Neural progenitor cell (in vitro differentiated cells): ENCODE measurements around the gene DHX15. TPM values are rescaled to one million over a fixed set of nuclear protein-coding genes. Genes with fewer than 3 reads are reported as not detected.

Source experiments
- DNase-seq: peaks from one replicate; pipeline ENCODE4 v3.0.0-alpha.2; 2016; ENCODE audit warnings: low spot score
- H2AFZ ChIP-seq: fragments of 200-600 bp; sonication (generic); replicated peaks from 2 replicates; pipeline ENCODE4 v1.6.1; 2016; ENCODE audit warnings: antibody characterized with exemption
- H3F3A ChIP-seq: fragments of 200-600 bp; sonication (generic); 2 replicates; pipeline ENCODE4 v1.6.1; 2016; ENCODE audit warnings: antibody characterized with exemption, low read depth
- H3K27ac ChIP-seq: fragments of 200-600 bp; sonication (generic); 2 replicates; pipeline ENCODE4 v1.5.1; 2016; ENCODE audit warnings: mild to moderate bottlenecking
- H3K27me3 ChIP-seq: fragments of 200-600 bp; sonication (generic); 2 replicates; pipeline ENCODE4 v1.6.1; 2016; ENCODE audit warnings: mild to moderate bottlenecking, moderate library complexity
- H3K36me3 ChIP-seq: fragments of 200-600 bp; sonication (generic); 2 replicates; pipeline ENCODE4 v1.5.1; 2016
- H3K4me1 ChIP-seq: fragments of 200-600 bp; sonication (generic); 2 replicates; pipeline ENCODE4 v1.6.1; 2016; ENCODE audit warnings: mixed run types
- H3K4me2 ChIP-seq: fragments of 200-600 bp; sonication (generic); 2 replicates; pipeline ENCODE4 v1.6.1; 2016
- H3K4me3 ChIP-seq: fragments of 200-600 bp; sonication (generic); 2 replicates; pipeline ENCODE4 v1.5.1; 2016
- H3K79me2 ChIP-seq: fragments of 200-600 bp; sonication (generic); 2 replicates; pipeline ENCODE4 v1.6.1; 2016; ENCODE audit warnings: low read depth
- H3K9ac ChIP-seq: fragments of 200-600 bp; sonication (generic); 2 replicates; pipeline ENCODE4 v1.6.1; 2016
- H3K9me3 ChIP-seq: fragments of 200-600 bp; sonication (generic); 2 replicates; pipeline ENCODE4 v1.5.1; 2016; ENCODE audit warnings: low read depth
- H4K20me1 ChIP-seq: fragments of 200-600 bp; sonication (generic); 2 replicates; pipeline ENCODE4 v1.6.1; 2016; ENCODE audit warnings: low read depth
- H3K27ac Mint-ChIP-seq: 3 replicates; pipeline ENCODE4 v1.8.0; 2021; ENCODE audit warnings: mixed read lengths
- H3K27me3 Mint-ChIP-seq: 2 replicates; pipeline ENCODE4 v1.8.0; 2022; ENCODE audit warnings: low read depth, mild to moderate bottlenecking, inconsistent platforms, moderate library complexity, mixed read lengths; ENCODE audit not compliant: insufficient read depth
- H3K36me3 Mint-ChIP-seq: 3 replicates; pipeline ENCODE4 v1.8.0; 2021; ENCODE audit warnings: mixed read lengths
- H3K4me1 Mint-ChIP-seq: 3 replicates; pipeline ENCODE4 v1.8.0; 2021; ENCODE audit warnings: mixed read lengths
- H3K4me3 Mint-ChIP-seq: 3 replicates; pipeline ENCODE4 v1.8.0; 2021; ENCODE audit warnings: mild to moderate bottlenecking, moderate library complexity, mixed read lengths
- H3K9me3 Mint-ChIP-seq: 3 replicates; pipeline ENCODE4 v1.8.0; 2020; ENCODE audit warnings: mixed read lengths
- EZH2 ChIP-seq: fragments of 200-600 bp; sonication (generic); IDR thresholded peaks from 2 replicates; pipeline ENCODE4 v1.6.1; 2017; ENCODE audit warnings: antibody characterized with exemption, mild to moderate bottlenecking, moderate library complexity
- EZH2phosphoT487 ChIP-seq: fragments of 200-600 bp; sonication (generic); IDR thresholded peaks from 2 replicates; pipeline ENCODE4 v1.6.1; 2017; ENCODE audit warnings: antibody characterized with exemption
- total RNA-seq: library from RNA; depleted of rRNA; stranded (reverse); fragments of >200 nt; gene quantifications from 2 replicates; pipeline ENCODE4 v1.2.3, GENCODE V29; 2015; ENCODE audit warnings: low replicate concordance
- TF ChIP-seq, protein P1 (sequence below): fragments of 200-600 bp; sonication (generic); IDR thresholded peaks from 2 replicates; pipeline ENCODE4 v1.5.1; 2017; ENCODE audit warnings: antibody characterized with exemption, mild to moderate bottlenecking

DHX15 gene
- total RNA-seq, 1 donor from 2014 or later = 410 TPM

GRCh38 chr4:24514808-24515207 is 69.5 kb downstream of the DHX15 start:
- no peak for DNase-seq
- H3K27ac Mint-ChIP-seq = no peak overlapping the region
- no peak overlapping the region for H3K4me2 ChIP-seq

GRCh38 chr4:24513718-24514117 is 70.6 kb downstream of the DHX15 start:
- H3K27me3 ChIP-seq = no peaks in the 10 kb centered on the region
- no peak overlapping the region for H3K27ac Mint-ChIP-seq

More at GRCh38 chr4:24514808-24515207, 69.5 kb downstream of the DHX15 start:
- peaks cover 34% of the 10 kb centered on the region for H3F3A ChIP-seq
- H3K27ac ChIP-seq = peak overlapping the region; percentile 6
- no peaks in the 10 kb centered on the region for H3K36me3 ChIP-seq
- no peaks in the 10 kb centered on the region for H3K9me3 Mint-ChIP-seq
- H3K4me3 Mint-ChIP-seq = no peak overlapping the region
- no peaks in the 10 kb centered on the region for H3K9me3 ChIP-seq
- peaks cover 10% of the 10 kb centered on the region for H3K79me2 ChIP-seq
- TF ChIP-seq EZH2phosphoT487 = no peak
- TF ChIP-seq, protein P1, sequence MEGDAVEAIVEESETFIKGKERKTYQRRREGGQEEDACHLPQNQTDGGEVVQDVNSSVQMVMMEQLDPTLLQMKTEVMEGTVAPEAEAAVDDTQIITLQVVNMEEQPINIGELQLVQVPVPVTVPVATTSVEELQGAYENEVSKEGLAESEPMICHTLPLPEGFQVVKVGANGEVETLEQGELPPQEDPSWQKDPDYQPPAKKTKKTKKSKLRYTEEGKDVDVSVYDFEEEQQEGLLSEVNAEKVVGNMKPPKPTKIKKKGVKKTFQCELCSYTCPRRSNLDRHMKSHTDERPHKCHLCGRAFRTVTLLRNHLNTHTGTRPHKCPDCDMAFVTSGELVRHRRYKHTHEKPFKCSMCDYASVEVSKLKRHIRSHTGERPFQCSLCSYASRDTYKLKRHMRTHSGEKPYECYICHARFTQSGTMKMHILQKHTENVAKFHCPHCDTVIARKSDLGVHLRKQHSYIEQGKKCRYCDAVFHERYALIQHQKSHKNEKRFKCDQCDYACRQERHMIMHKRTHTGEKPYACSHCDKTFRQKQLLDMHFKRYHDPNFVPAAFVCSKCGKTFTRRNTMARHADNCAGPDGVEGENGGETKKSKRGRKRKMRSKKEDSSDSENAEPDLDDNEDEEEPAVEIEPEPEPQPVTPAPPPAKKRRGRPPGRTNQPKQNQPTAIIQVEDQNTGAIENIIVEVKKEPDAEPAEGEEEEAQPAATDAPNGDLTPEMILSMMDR = peak; percentile 36
- H3K4me3 ChIP-seq = no peak overlapping the region
- H3K27me3 ChIP-seq = no peaks in the 10 kb centered on the region
- H3K9ac ChIP-seq = no peak overlapping the region
- peaks cover 2% of the 10 kb centered on the region for H3K27me3 Mint-ChIP-seq
- no peaks in the 10 kb centered on the region for H3K4me1 Mint-ChIP-seq
- H2AFZ ChIP-seq = no peak overlapping the region
- H3K36me3 Mint-ChIP-seq = peaks cover 24% of the 10 kb centered on the region
- H4K20me1 ChIP-seq = no peaks in the 10 kb centered on the region
- no peaks in the 10 kb centered on the region for H3K4me1 ChIP-seq

DNA sequence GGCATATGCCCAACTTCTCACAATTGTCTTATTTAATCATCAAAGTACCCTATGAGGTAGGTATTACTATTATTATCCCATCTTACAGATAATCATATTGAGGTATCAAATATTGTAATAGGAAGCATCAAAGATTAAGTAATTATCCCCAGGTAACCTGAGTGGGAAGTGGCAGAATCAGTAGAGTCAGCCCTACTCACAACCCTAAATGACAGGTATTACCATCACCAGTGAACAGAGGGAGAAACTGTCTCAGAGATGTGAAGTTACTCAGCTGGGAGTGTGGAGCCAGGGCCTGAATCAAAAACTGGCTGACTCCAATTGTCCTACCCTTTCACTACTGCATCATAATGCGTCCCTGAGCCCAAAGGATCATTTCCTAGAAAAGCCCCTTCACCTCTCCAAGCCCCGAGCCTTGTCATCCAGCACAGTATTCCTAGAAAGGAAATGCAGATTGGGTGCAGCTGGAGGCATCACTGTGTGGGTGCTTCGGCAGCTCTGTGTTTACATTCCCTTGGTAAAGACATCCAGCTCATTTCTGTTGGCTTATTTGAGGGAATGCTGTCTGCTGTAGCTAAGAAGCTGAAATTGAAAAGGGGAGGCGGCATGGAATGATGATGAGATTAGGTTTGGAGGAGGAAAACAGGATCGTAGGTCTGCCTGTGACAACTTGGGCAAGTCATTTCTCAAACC is 72.8 kb downstream of the DHX15 start:
- Histone ChIP-seq H3K4me3 (no peak overlapping the region), H3K4me2 (no peak overlapping the region), H3F3A (peaks cover 22% of the 10 kb centered on the region), H3K36me3 (no peaks in the 10 kb centered on the region), H3K27ac (no peak overlapping the region), H3K79me2 (no peaks in the 10 kb centered on the region), H4K20me1 (no peaks in the 10 kb centered on the region), H3K4me1 (no peaks in the 10 kb centered on the region), H3K9ac (no peak overlapping the region), H3K27me3 (no peaks in the 10 kb centered on the region), H3K9me3 (no peaks in the 10 kb centered on the region), H2AFZ (no peak overlapping the region)
- DNase-seq = no peak
- Mint-ChIP-seq H3K27ac (no peak overlapping the region), H3K4me1 (no peaks in the 10 kb centered on the region), H3K36me3 (peaks cover 22% of the 10 kb centered on the region), H3K27me3 (peaks cover 2% of the 10 kb centered on the region), H3K4me3 (no peak overlapping the region), H3K9me3 (no peaks in the 10 kb centered on the region)
- TF ChIP-seq EZH2phosphoT487 (no peak), EZH2 (no peak)
- TF ChIP-seq, protein P1 = no peak

More at GRCh38 chr4:24513718-24514117, 70.6 kb downstream of the DHX15 start:
- Mint-ChIP-seq H3K9me3 (no peaks in the 10 kb centered on the region), H3K27me3 (peaks cover 2% of the 10 kb centered on the region), H3K4me1 (no peaks in the 10 kb centered on the region), H3K36me3 (peaks cover 25% of the 10 kb centered on the region), H3K4me3 (no peak overlapping the region)
- TF ChIP-seq EZH2 = no peak
- TF ChIP-seq EZH2phosphoT487 = no peak
- TF ChIP-seq, protein P1 = no peak
- H3K4me2 ChIP-seq = no peak overlapping the region
- no peaks in the 10 kb centered on the region for H4K20me1 ChIP-seq
- peaks cover 31% of the 10 kb centered on the region for H3F3A ChIP-seq
- no peaks in the 10 kb centered on the region for H3K9me3 ChIP-seq
- H3K9ac ChIP-seq = no peak overlapping the region
- H3K79me2 ChIP-seq = no peaks in the 10 kb centered on the region
- H2AFZ ChIP-seq = no peak overlapping the region
- H3K36me3 ChIP-seq = no peaks in the 10 kb centered on the region
- H3K27ac ChIP-seq = no peak overlapping the region
- no peak overlapping the region for H3K4me3 ChIP-seq
- no peak for DNase-seq
- H3K4me1 ChIP-seq = no peaks in the 10 kb centered on the region
